NCI-H2107 treated with DMSO at 0.1 percent for 48 hours (cell line): ENCODE measurements around the gene ZBTB20.

Experiments used
- DNase-seq: peaks from one replicate; lab custom pipeline; 2025; ENCODE audit not compliant: unreplicated experiment; lab: John Stamatoyannopoulos, UW

ZBTB20 gene

DNA sequence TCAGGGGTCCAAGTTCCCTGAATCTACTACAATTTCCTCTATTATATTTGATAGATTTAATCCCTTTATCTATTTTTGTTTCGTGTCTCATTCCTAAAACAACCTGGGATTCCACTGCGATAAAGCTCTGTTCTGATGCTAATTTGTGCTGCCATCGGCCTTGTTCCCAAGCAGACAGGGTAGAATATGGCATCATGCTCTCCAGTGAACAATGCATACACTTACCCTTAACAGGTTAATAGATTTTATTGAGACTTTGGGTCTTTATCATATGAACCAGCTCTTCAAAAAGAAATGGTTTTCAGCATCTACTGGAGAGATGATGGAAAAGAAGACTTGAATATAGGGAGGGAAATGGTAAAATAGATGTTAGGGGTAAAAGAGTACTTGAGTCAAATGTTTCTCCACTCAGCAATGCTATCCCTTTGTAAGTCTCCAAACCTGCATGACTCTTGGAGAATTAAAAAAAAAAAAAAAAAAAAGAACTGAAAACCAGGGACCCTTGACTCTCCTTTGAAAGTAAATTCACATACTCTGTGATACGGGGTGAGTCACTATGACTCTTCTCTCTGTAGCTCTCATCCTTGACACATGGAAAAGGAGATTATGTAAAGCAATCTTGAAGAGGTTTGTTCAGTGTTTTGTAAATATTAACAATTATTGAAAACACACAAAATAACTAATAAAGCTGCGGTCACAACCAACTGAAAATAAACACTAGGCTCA, 268.8 kb downstream of the ZBTB20 start:
- DNase-seq, result no peak

DNA sequence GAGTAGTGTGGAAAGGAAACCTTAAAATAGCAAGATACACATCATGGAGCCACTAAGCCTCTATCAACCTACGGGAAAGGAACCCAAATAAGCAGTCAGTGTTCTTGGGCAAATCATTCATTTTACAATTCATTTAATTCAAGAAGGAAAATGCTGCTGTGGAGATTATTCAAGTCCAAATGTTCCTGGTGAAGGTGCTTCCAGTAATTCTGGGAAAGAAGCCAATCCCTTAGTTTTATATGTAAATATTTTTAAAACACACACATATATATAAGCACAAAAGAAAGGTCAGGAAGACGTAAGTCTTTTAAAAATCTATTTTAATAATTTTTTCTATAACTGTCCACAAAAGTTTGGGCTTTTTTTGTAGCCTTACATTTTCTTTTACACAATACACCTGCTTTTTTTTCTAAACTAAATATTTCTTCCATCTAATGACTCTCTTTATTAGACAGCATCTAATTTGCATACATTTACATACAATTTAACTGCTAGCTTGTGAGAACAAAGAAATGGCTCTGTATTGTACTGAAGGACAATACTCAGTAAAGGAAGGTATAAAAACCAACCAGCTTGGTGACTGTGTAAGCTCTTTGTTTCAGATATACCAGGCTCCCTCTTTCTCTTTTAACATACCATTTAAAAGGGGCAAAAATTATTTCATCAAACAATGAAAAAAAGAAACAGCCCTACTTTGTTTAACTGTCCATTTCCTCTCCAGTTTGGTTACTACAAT, 269.5 kb downstream of the ZBTB20 start:
- DNase-seq, result no peak

DNA sequence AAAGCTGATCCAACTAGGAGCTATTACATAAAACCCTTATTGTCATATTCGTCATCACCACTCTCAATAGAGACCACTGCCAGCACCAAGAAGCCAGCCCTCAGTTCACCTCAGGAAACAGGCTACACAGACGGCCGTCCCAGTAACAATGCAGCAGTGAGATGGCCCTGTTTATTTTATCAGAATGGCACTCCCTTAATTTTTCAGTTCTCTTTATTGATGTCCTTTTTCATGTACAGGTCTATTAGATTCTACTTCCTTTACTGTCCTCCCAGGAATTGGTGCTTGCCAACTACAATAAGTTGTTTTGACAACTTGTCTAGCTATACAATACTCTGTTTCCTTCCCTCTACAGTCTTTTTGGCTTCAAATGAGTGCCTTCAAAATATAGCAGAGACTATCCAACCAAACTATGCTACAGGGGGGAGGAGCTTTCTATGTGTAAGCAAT, 272.5 kb downstream of the ZBTB20 start:
- DNase-seq, result no peak

DNA sequence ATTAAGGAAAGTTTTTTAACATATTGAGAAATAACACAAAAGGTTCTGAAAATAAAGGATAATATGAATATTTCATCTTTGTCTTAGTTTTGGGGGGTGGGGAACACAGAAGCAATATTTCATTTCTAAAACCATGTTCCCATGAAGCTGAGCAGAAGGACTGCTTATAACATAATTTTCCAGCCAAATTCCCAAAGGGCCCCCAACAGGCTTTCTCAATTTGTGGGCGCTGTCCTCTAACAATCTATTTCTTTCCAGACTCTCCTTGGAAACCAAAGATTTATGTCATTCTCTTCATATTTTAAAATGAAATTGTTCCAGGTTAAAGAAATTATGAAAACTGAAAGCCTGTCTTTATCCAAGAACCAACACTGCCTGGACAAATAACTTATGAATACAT, 273.5 kb downstream of the ZBTB20 start:
- no peak for DNase-seq

DNA sequence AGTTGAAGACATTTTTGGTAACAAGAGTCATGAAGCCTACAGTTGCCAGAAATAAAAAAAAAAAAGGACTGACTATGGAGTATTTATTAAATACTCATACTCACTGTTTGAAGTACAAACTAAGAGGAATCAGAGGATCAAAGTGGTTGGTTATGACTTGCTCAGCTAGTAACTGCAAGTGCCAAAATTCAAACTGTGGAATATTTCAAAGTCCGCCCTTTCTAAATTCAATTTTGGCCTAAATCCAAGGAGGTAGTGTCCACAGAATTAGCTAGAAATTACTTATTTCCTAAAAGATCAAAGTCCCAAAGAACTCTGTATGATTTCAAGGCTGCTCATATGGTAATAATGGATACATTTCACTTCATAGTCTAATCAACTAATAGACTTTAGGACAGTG, 274.5 kb downstream of the ZBTB20 start:
- DNase-seq, result no peak

DNA sequence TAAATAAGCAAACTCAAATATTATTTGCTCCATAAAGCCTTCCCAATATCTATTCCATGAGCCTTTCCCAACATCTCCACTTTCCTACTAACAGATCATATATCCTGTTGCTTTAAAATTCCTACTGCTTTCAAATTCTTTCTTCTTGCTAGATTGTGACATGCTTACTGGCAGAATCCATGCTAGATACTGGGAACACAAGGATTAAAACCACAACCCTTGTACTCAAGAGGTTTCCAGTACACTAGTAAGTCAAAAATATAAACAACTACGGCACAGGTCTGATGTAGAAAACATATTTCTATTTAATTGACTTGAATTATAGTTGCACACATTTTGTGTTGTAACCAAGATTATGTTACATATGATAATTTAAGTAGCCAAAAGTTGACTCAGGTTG, 275.0 kb downstream of the ZBTB20 start:
- no peak for DNase-seq

DNA sequence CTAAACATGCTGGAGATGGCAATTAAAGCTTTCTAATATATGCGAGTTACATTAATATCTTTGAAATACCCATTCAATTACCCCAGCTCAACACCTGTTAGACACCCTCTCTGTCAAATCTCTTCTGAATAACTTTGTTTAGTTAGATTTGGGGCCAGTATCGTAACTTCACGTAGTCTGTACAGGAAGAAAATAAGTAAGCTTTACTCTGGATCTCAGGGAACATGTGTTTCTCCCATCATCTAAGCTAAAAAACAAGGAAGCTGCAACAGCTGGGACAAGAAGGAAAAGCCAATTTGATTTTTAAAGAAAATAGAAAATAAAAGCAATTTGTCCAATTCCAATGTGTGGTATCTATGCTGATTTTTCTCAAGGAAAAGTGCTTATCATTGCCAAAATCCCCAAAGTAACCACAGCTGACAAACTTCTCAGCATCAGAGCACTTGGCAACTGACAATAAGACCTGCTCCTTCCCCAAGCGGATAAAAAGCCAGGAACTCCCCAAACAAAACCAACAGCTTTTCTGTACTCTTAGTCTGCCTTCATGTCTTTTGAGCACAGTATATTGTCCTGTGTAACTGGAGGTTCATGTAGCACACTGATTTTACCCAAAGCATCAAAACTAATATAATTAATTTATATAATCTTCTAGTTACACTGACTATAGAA, 279.1 kb downstream of the ZBTB20 start:
- no peak for DNase-seq

DNA sequence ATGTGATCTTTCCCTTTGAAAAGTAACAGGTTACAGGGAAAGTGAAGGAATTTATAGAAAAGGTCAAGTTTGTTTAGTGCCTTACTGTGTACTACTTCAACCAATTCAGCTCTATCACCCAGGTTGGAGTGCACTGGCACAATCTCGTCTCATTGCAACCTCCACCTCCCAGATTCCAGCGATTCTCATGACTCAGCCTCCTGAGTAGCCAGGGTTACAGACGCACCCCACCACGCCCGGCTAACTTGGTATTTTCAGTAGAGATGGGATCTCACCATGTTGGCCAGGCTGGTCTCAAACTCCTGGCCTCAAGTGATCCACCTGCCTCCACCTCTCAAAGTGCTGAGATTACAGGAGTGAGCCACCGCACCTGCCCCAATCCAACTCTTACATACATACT, 279.7 kb downstream of the ZBTB20 start:
- no peak for DNase-seq

DNA sequence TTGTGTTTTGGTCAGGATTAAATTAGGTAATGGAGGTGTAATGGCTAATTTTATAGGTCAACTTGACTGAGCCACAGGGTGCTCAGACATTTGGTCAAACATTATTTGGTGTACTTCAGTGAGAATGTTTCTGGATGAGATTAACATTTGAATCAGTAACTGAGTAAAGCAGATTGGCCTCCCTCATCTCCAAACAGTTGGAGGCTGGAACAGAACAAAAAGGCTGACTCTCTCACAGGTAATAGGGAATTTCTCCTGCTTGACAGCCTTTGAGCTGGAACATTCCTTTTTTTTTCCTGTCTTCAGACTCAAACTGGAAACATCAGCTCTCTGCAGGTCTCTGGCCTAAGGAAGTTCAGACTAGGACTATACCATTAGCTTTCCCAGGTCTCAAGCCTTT, 280.7 kb downstream of the ZBTB20 start:
- no peak for DNase-seq

DNA sequence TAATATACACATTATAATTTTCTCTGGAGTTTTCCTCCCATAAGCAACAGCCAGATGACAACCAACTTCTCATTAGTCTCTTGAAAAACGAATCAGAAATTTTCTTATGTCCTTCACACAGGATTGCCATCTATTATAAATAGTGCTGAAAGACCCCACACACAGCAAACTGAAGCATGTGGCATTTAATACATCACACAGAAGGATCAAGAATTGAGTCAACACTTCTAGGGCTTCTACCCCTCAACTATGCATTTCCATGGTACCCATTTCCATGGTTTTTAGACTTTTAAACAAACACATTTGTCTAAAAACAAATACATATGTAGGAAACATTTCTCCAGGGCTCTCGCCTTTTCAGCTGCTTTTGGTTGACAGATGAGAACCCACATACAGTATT, 282.1 kb downstream of the ZBTB20 start:
- no peak for DNase-seq

DNA sequence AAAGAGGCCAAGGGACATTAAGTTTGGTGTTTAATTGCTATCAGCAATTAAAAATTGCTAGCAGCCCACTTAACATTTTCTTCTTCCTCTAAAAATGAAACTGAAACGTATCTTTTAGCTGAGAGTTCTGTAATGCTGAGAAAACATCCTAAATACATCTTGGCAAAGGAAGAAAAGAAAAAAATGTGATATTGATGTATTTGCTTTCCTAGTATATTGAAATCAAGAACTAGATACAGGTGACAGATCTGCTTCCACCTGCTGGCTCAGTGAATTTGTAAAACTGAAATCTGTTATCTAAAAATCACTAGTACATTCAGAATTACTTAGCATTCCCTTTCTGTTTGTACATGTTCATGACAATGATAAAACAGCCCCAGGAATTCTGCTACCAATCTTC, 283.2 kb downstream of the ZBTB20 start:
- DNase-seq, result no peak

DNA sequence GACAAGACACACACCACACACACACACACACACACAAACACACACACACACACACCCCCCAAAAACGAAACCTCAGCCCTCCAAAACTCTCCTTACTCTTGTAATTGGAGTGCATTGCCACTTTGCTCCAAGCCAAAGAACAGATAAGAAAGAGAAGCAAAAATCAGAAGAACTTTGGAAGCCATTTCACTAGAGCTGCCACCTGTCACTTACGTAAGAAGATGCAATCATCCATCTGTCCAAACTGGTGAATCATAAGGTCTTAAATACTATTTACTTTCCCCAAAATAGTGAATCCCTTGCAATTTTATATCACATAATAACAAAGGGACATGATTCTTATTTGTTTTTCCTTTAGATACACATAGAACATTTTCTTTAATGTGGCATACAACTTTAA, 285.4 kb downstream of the ZBTB20 start:
- no peak for DNase-seq

DNA sequence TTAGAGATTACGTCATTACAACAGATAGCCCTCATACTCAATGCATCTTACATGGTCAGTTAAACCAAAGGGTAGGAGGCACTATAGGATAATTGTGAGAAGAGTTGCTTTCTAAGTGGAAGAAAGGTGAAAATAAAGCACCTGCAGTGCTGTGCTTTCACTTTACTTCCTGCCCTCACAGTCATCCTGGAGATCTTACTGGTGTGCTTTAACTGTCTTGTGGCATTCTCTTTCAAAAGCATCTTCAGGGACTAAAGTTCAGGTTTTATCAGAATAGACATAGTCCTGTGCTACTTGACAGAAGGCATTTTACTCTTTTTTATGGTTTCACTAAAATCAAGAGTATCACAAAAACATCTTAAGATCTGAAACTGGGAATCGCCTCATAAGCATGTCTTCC, 286.6 kb downstream of the ZBTB20 start:
- no peak for DNase-seq

DNA sequence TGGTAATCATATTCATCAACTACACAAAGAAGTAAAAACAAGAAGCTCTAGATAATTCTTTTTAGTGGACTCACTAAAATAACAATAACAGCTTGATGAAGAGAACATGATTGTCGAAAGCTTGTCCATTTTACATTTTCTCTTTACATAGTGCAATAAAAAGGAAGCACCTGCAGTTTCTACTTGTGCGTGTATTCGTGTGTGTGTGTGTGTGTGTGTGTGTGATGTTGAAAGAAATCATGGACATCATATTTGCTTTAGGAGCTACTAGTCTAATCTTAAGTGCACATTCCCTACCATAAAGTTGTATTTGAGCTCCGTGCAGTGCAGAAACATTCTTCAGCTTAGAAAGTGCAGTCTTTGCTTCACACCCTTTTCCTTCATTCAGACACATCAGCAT, 288.8 kb downstream of the ZBTB20 start:
- no peak for DNase-seq

DNA sequence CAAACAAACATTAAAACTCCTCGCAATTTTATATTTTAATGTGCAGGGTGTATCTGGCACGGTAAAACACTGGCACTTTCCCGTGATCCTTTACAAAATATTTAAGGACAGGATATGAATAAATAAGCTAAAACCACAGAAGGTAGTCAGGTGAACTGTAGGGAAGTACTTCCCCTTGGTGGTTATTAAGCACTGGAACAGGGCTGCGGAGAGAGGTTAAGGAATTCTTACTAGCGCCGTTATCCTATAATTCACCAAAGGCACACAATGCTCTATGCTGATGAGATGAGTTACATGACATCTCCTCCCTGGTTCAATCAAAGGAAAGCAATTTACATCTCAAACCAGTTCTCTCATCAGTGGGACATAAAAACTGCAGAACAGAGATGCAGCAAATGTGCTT, 289.8 kb downstream of the ZBTB20 start:
- DNase-seq, result no peak

DNA sequence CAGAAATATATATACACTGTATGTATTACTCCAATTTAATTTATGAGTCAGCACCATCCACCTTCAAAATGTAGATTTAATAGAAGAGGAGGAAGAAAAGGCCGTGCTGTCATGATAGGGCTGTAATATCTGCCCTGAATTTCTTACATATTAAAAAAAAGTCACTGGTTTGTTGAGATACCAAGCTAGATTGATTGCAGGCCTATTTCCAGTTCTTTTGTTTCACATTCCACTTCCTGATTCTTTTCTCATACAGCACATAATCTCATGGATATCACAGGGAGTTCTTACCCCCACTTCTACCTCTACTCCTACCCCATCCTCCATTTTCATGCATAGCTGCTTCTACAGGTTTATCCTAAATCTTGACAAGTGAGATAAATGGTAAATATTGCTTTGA, 290.3 kb downstream of the ZBTB20 start:
- DNase-seq, result no peak

DNA sequence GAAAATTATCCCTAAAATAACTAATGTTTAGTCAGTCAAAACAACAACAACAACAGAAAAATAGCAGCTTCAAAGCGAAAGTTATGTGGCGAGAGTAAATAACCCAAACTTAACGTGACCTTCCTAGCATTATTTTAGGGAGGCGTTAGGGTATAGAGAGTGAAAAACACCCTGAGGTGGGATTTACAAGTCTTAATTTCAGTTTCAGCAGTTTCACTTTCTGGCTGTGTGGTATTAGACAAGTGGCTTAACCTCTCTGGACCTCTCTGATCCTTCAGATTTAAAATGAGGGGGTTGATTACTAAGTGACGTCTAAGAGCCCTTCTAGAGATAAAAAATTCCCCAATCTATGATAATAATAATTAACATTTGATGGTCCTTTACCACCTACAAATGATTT, 291.2 kb downstream of the ZBTB20 start:
- DNase-seq, result no peak

DNA sequence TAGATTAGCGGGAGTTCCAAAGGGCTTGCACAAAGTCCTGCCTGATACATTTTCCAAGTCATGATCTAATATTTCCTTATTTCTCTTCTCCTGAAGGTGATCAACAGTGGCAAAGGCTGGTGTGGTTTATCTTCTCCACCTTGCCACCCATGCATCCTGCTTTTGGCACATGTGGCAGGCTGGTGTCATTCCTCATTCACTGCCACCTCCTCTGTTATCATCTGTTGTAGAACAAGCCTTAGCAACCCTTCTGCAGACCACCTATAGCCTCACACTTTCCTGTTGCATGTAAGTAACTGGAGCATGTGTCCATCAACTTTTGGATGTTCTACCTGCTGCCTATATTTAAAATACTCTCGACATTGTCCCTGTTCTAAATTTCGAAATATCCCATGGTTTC, 294.1 kb downstream of the ZBTB20 start:
- DNase-seq, result no peak

DNA sequence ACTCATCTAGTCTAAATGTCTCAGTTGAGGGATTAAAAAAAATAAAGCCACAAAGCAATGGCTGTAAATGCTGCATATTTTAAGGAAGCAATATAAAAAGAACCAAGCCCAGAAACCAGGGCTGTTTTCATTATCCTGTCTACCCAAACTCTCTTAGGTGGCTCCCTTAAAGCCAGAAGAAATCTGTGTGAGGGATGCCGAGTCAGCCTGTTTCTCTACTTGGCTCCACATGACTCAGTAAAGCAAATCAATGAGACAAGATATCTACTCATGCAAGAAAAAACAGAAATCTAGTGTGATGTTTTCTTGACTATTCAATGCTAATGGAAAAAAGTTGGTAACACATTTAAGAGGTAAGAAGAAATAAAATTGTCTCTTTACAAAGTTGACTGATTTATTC, 296.2 kb downstream of the ZBTB20 start:
- DNase-seq, result no peak

DNA sequence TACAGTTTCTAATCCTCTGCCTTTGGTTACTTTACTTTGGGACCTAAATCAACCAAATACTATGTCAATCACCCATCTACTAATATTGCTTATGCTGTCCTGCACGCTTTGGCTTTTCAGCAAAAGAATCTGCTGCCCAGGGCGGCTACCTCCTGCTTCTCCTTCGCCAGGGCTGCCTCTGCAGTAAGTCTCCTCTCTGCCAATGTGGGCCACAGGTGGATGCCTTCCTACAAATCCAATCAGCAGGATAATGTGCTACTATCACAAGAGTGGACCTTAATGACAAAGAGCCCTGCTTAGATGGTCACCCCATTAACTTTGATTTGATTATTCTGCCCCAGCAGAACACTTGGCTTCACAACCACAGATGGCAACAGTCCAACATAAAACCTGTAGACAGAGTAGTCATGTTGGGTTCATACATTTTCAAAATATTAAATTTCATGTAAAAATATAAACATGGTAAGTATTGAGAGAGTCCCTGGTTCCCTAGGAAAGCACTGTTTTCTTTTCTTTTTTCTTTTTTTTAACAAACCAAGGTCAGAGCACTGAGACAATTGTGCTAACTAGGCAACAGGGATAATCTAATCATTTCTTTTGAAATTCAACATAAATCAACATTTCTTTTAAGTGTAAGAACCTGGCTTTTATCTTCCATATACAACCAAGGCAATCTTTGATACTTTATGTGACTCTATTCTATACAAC, 298.3 kb downstream of the ZBTB20 start:
- no peak for DNase-seq

DNA sequence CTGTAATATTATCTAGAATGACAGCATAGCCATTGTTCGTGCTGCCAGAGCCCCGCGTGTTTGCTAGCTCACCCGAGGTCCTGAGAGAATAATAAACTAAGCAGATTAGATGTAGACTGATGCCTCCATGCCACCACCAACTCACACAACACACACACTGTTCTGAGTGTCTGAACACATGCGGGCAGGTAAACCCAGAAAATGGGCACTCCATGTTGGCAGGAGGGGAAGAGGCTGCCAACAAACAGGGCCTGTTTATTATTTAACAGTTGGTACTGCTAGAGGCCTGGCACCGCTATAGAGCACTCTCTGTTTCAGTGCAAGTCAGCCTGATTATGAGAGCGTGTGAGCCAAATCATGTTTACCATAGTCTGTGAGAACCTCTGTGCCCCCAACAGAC, 299.0 kb downstream of the ZBTB20 start:
- DNase-seq, result peak; percentile 26

DNA sequence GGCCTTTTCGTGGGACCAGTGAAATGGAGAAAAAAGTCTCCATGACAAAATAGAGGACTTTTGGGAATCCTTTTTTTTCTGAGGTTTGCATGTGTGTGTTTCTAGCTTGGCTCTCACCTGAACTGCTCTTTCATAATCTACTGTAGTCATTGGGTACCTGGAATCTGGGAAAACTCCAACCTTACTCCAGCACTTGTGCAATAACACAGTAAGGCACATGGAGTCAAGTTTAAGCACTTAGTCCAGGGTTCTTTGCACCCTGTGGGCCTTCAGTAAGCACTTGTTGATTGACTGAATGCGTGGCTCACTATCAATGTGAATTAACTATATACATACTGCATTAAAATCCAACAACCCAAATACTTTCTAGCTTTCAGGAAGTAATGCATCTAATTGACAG, 299.5 kb downstream of the ZBTB20 start:
- DNase-seq, result no peak
